ENCODE measurements around the gene SOX30. TPM values are rescaled to one million over a fixed set of nuclear protein-coding genes. Genes with fewer than 3 reads are reported as not detected.
"Not testable (repeated sequence)": the region's sequence is repeated elsewhere in the genome, so short reads cannot be mapped to it uniquely, and the experiment has no call there.

SOX30 gene
- total RNA-seq, 4 donors from 2014 or later, result 0.16 to 0.19 TPM; not detected in 2

DNA sequence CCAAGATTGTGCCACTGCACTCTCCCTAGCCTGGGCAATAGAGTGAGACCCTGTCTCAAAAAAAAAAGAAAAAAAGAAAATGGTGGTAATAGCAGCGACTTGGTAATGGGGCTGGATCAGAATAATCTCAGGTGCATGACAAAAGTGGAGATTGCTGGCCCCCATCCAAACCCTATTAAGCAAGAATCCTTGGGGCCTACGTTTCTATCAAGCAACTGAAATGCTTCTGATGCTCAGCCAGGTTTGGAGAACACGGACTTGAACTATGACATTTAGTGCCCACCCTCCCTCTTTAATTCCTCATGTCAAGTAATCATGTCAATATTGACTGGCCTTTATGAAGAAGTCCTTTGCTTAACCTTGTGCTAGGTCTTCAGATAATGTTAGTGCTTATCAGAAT is 25.7 kb upstream of the SOX30 start:
- no peak for TF ChIP-seq CTCF (IDR thresholded peaks at IDR 0.05)
- no peak for TF ChIP-seq EP300 (IDR thresholded peaks at IDR 0.05)
- TF ChIP-seq POLR2AphosphoS5 (IDR thresholded peaks at IDR 0.05), result no peak
- no peak for TF ChIP-seq POLR2A (IDR thresholded peaks at IDR 0.05)
- no peak for ATAC-seq
- 67 to 79% methylated on average over 3 of the region's 3 CpGs for WGBS, 2 donors (ENCODE audit: low coverage in 1 of 2)
- H3K36me3 ChIP-seq, result no peaks in the 10 kb centered on the region
- H3K27ac ChIP-seq, result no peak overlapping the region
- no peaks in the 10 kb centered on the region for H3K4me1 ChIP-seq
- no peaks in the 10 kb centered on the region for H3K9me3 ChIP-seq
- no peaks in the 10 kb centered on the region for H3K27me3 ChIP-seq
- no peak overlapping the region for H3K4me3 ChIP-seq

- H3K27me3 ChIP-seq, result peaks cover 24% of the 10 kb centered on the region
- peaks cover 0 to 15% (median 5%) of the 10 kb centered on the region in 3 donors for H3K4me1 ChIP-seq
- H3K27ac ChIP-seq, H3K36me3 ChIP-seq, ATAC-seq, H3K4me3 ChIP-seq, H3K9me3 ChIP-seq: not testable (repeated sequence)
- 100% methylated on average over 2 of the region's 4 CpGs for WGBS, 2 donors (ENCODE audit: low coverage in 1 of 2)
Observed at GRCh38 chr5:157674351-157674750, 22.1 kb upstream of the SOX30 start.

- Histone ChIP-seq H3K4me1 (peaks cover 0 to 15% (median 5%) of the 10 kb centered on the region in 3 donors), H3K9me3 (no peaks in the 10 kb centered on the region), H3K4me3 (no peak overlapping the region), H3K36me3 (no peaks in the 10 kb centered on the region), H3K27ac (no peak overlapping the region), H3K27me3 (peaks cover 25% of the 10 kb centered on the region)
- WGBS, 2 donors (ENCODE audit: low coverage in 1 of 2), result 94 to 100% methylated on average over 1 to 8 of the region's 8 CpGs
- no peak for TF ChIP-seq POLR2A (IDR thresholded peaks at IDR 0.05)
- TF ChIP-seq POLR2AphosphoS5 (IDR thresholded peaks at IDR 0.05), result no peak
- TF ChIP-seq CTCF (IDR thresholded peaks at IDR 0.05), result no peak
- no peak for TF ChIP-seq EP300 (IDR thresholded peaks at IDR 0.05)
- no peak for ATAC-seq
Observed at GRCh38 chr5:157672976-157673375, 20.7 kb upstream of the SOX30 start.

DNA sequence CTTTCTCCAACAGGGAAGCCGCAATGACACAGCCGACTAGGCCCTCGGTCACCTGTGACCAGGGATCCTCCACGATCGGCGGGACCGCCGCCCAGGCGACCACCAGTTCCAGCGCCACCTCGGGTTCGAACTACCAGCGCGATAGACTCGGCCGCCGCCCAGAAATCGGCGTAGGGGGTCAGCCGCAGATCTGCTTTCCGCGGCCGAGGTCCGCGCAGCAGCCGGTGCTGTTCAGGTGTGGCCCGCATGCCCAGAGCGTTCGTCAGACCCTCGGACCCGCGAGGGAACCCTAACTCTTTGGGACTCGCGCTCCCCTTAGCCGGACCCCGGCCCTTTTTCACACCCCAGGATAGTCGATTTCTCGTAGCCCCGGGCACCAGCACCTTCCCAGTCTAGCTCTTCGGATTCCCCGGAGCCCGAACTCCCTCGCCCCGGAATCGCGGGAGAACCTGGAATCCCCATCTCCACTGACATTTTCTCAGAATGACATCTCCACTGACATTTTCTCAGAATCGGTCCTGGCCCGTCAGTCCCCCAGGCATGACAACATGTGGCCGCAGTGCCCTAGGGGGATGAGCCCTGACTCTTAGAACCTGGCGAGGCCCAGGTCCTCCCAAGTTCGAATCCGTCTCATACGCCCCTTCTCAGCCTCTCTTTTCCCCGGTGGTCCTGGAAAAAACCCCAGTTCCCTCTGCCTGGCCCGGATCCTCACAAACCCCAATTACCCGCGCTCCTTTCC is 19.5 kb upstream of the SOX30 start:
- ATAC-seq, result no peak
- WGBS, 2 donors (ENCODE audit: low coverage in 1 of 2), result 71 to 91% methylated on average over 11 to 19 of the region's 57 CpGs
- peaks cover 0 to 15% (median 5%) of the 10 kb centered on the region in 3 donors for H3K4me1 ChIP-seq
- peaks cover 25% of the 10 kb centered on the region for H3K27me3 ChIP-seq
- H3K27ac ChIP-seq, result peak overlapping the region in 1 of 4 donors; percentile 30
- TF ChIP-seq CTCF (IDR thresholded peaks at IDR 0.05) (no peak), EP300 (IDR thresholded peaks at IDR 0.05) (no peak), POLR2A (IDR thresholded peaks at IDR 0.05) (no peak), POLR2AphosphoS5 (IDR thresholded peaks at IDR 0.05) (no peak)
- H3K9me3 ChIP-seq, result no peaks in the 10 kb centered on the region
- peak overlapping the region; percentile 34 to 58 for H3K4me3 ChIP-seq
- H3K36me3 ChIP-seq, result no peaks in the 10 kb centered on the region

DNA sequence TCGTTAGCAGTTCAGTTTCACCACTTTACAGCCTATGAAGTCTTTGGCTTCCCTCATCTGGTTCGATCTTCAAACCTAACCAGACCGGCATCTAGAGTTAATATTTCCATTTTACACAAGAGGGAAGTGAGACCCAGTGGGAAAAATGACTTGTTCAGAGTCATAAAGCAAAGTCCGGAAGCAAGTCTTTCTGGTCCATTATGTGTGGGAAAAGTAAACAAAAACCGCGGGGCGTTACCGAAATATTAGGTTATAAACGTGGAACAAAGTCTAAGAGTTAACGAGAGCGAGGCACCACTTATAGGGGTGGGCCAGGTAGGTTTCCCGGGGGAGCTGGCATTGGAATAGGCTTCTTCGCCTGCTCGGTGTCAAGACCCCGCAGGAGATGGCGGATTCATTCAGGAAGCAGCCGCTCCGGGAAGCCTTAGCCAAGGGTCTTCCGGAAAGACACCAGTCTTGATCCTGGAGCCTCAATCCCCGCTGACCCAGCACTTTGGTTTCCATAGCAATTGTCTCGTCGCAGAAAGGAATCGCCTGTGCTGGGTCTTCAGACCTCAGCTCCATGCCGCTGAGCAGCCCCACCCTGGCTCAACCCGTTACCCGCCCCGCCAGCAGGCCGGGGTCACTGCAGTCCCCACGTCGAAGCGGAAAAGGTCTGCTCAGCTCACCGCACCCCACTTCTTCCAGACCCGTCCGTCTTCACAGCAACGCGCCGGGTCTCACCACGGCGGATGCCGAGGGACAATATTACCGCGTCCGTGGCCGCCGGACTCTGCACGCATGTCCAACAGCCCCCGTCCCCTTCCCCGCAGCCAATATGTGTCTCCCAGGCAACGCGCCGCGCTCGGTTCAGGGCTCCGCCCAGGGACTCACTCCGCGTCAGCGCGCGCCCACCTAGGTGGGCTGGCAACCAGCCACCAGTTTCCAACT is 18.7 kb upstream of the SOX30 start, which contains the start of gene C5orf52:
C5orf52 (plus strand) TSS at position 872 of the 930 bp plus-strand sequence. CDS start 82 bp downstream, outside the sequence.
- H3K4me3 ChIP-seq, result peak within 1 kb of the TSS; percentile 34 to 58
- H3K27me3 ChIP-seq, result peaks cover 25% of the 10 kb centered on the region
- no peaks in the 10 kb centered on the region for H3K36me3 ChIP-seq
- 0 to 7% methylated on average over 11 of the region's 59 CpGs for WGBS, 2 donors (ENCODE audit: low coverage in 1 of 2)
- H3K4me1 ChIP-seq, result peaks cover 0 to 15% (median 5%) of the 10 kb centered on the region in 3 donors
- no peaks in the 10 kb centered on the region for H3K9me3 ChIP-seq
- peak; percentile 61 for ATAC-seq
- TF ChIP-seq POLR2A (IDR thresholded peaks at IDR 0.05), result no peak
- TF ChIP-seq EP300 (IDR thresholded peaks at IDR 0.05), result no peak
- no peak for TF ChIP-seq POLR2AphosphoS5 (IDR thresholded peaks at IDR 0.05)
- no peak for TF ChIP-seq CTCF (IDR thresholded peaks at IDR 0.05)
- peak within 1 kb of the TSS in 1 of 4 donors; percentile 30 for H3K27ac ChIP-seq

All from gastroesophageal sphincter (tissue), 4 donors.